Measurements from ENCODE around the gene RALB.
"Not testable (repeated sequence)": the region's sequence is repeated elsewhere in the genome, so short reads cannot be mapped to it uniquely, and the experiment has no call there.

The RALB gene

GRCh38 chr2:120243211-120243610 is 9.4 kb upstream of the RALB start:
- no peak for DNase-seq (ENCODE audit: low spot score)

GRCh38 chr2:120243875-120244553 is 8.6 kb upstream of the RALB start:
- no peak for DNase-seq (ENCODE audit: low spot score)

GRCh38 chr2:120244656-120245519 is 7.8 kb upstream of the RALB start:
- no peak for DNase-seq (ENCODE audit: low spot score)

DNA sequence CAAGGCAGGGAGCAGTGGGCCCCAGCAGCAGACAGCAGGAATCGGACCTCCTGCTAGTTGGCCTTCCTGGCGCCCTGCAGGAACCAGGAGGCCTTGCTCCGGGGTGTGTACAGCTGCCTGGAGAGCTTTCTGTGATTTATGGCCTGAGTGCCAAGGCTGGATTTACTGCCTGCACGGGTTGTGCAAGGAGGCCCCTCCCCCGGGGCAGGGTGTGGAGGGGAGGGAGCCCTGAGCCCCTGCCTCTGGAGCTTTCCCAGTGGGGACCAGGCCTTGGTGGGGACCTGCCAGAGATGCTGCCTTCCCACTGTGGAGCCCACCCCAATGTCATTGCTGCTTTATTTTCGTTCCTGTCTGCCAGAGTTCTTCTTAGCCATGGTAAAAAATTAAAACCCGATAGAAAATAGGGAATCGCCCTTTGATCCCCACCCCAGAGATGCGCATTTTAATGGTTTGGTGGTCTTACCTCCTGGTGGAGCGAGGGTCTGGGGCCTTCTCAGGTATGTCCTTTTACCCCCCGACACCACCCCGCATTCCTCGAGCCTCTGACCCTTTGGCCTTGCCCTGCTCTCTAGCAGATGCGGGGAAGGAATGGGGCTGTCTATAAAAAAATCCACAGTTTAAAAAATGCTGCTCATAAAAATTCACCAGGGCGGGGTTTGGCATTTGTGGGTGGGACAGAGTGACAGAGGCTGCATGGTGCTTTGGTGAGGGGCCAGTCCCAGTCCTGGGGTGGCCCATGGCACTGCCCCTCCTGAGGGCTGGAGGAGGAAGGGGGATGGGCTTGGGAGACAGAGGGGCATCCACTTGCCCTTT is 6.9 kb upstream of the RALB start:
- DNase-seq (ENCODE audit: low spot score), result peak; percentile 73

DNA sequence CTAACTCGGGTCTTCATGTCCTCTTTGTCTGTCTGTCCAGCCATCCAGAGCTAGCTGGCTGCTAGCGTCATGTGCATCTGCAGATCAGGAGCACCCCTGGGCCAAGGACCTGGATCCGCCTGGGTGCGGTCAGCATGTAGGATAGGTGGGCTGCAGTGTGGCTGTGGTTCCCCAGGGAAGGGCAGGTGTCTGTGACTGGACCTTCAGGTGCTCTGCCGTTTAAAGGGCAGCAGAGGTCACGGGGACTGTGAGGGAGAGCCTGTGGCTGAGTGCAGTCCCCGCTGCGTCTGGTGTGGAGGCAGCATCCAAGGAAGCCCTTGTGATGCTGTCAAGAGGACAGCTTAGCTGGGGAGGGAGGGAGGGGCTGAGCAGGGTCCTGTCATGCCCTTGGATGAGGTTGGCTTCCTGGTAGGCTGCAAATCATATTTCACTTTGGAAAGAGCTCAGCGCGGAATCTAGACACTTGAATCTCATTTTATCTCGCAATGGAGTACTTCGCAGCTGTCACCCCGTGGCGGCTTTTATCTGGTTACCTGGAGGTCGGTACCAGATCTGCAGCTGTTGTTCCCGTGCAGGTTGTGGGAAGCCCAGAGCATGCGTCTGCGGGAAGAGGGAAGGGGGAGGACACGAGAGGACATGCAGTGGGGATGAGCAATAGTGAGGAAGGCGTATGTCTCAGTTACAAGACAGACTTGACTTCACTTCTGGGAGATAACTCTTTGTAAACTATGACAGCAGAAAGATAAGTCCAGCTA is 5.9 kb upstream of the RALB start:
- peak; percentile 59 for DNase-seq (ENCODE audit: low spot score)

GRCh38 chr2:120247851-120248250 is 4.8 kb upstream of the RALB start:
- no peak for DNase-seq (ENCODE audit: low spot score)

- DNase-seq (ENCODE audit: low spot score), result no peak
These were observed 2.0 kb upstream of the RALB start for GRCh38 chr2:120250640-120251039.

DNA sequence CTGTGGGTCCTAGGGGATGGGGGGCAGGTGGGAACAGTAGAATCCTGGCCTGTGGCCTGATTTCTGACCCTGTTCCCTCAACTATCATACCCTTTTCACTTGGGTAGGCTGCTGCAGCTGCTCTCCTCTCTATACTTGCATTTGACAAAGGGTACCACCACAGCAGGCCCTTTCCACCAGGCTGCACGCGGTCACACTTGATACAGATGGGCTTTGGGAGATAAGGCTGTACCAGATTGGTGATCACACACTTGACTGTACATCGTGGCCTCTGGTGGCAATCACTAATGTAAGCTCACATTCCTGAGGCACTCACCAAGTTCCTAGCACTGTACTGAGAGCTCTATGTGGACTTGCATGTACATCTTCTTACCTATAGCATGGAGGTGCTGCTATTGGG is 1.6 kb upstream of the RALB start:
- DNase-seq (ENCODE audit: low spot score), result no peak

- no peak for DNase-seq (ENCODE audit: low spot score)
These were observed 800 bp upstream of the RALB start for GRCh38 chr2:120251880-120252224.

DNA sequence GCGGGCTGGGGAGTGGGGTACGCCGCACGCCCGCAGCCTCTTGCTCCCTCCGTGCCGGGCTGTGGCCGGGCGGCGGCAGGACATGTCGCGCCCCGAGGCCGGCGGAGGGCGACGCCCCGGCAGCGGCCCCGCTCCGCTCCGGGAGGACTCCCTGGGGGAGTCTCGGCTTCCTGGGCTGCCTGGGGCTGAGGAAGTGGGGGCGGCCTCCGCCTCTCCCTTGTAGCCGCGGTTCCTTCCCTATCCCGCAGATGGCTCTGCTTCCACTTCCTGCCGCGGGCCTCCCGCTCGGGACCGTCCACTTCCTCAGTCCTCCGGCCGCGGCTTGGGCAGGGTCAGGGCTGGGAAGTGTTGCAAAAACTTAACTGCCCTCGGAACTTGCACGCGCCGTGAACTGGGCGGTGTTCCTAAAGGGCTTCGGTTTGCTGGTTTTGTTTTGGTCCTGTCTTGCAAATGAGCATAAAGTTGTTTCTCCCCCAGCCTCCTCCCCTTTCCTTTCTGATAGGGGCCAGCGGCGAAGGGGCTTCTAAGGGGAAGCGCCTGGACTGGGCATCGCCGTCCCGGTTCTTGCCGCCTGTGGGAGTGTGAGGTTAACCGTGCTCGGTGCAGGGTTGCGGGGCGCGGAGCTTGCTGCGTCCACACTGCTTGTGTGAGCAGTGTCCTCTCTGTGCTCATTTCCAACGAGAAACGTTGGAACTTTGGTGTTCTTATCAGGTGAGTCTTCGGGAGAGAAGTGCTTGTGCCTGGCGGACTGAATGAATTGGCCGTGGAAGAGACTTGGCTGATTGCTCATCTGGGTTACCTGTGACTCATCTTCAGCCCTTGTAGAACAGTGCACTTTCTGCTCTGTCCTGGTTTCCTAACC is 600 bp downstream of the RALB start:
- peak; percentile 61 for DNase-seq (ENCODE audit: low spot score)

GRCh38 chr2:120254178-120254577 is 1.5 kb downstream of the RALB start:
- DNase-seq (ENCODE audit: low spot score), result no peak

GRCh38 chr2:120255071-120255470 is 2.4 kb downstream of the RALB start:
- no peak for DNase-seq (ENCODE audit: low spot score)

DNA sequence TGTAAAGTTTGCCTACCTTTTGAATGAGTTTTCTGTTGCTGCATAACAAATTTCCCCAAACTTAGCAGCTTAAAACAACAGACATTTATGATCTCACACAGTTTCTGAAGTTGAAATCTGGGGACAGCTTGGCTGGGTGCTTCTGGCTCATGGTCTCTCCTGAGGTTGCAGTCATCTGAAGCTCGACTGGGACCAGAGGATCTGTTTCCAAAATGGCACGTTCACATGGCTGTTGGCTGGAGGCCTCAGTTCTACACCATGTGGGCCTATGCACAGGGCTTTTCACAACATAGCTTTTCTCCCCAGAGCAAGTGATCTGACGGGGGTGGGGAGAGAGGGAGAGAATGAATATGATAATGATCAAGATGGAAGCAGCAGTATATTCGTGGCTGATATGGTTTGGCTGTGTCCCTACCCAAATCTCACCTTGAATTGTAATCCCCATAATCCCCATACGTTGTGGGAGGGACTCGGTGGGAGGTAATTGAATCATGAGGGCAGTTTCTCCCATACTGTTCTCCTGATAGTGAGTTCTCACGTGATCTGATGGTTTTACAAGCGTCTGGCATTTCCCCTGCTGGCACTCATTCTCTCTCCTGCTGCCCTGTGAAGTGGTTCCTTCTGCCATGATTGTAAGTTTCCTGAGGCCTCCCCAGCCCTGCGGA is 3.5 kb downstream of the RALB start:
- DNase-seq (ENCODE audit: low spot score), result no peak

DNA sequence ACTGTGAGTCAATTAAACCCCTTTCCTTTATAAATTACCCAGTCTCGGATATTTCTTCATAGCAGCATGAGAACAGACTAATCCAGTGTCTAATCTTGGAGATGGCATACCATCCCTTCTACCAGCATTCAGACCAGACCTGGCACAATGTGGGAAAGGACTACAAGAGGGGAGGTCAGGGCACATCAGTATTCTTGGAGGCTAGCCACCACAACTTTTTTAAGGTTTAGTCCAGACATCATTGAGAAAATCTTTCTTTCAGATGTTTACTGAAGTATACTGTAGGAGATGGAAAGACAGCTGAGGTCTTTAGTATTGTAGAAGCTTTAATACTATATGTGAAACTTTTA is 4.0 kb downstream of the RALB start:
- DNase-seq (ENCODE audit: low spot score), result no peak

GRCh38 chr2:120257522-120257921 is 4.9 kb downstream of the RALB start:
- DNase-seq (ENCODE audit: low spot score), result no peak

DNA sequence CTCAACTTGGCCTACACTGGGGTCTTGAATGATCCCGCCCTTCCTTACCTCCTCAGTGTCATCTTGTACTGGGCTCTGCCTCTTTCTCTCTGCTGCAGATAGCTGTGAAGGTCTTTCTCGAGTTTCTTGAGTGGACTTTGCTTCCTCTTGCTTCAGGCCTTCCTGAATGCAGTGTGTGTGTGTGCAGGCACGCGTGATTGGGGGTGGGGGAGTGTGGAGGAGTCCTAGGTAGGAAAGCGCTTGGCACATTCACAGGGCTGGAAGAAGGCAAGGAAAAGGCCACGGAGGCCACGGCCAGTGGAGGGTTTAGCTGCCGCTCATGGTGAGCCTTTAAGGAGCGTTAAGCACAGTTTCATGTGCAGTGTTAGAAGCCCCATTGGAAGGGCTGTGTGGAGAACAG is 5.5 kb downstream of the RALB start:
- DNase-seq (ENCODE audit: low spot score), result no peak

DNA sequence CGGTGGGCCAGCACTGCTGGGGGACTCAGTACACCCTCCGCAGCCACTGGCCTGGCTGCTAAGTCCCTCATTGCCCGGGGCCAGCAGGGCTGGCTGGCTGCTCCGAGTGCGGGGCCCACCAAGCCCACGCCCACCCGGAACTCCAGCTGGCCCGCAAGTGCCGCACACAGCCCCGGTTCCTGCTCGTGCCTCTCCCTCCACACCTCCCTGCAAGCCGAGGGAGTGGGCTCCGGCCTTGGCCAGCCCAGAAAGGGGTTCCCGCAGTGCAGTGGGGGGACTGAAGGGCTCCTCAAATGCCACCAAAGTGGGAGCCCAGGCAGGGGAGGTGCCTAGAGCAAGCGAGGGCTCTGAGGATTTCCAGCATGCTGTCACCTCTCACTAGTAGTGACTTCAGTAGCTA is 7.3 kb downstream of the RALB start:
- DNase-seq (ENCODE audit: low spot score), result not testable (repeated sequence)

DNA sequence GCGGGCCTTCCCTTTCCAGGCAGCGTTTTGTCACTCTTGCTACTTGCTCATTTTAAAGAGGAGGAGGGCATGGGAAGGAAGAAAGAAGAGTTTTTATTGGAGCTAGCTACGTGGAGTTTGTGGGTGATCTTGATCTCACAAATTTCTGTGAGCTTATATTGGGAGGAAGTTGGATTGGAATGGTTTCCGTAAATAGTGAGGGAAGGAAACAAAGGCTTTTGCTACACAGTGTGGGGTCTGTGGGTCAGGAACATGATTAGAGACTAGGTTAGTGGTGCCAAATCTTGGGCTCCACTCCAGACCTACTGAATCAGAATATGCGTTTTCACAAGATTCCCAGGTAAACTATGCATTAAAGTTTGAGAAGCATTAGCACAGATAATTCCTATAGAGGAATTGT is 8.1 kb downstream of the RALB start:
- DNase-seq (ENCODE audit: low spot score), result no peak

DNA sequence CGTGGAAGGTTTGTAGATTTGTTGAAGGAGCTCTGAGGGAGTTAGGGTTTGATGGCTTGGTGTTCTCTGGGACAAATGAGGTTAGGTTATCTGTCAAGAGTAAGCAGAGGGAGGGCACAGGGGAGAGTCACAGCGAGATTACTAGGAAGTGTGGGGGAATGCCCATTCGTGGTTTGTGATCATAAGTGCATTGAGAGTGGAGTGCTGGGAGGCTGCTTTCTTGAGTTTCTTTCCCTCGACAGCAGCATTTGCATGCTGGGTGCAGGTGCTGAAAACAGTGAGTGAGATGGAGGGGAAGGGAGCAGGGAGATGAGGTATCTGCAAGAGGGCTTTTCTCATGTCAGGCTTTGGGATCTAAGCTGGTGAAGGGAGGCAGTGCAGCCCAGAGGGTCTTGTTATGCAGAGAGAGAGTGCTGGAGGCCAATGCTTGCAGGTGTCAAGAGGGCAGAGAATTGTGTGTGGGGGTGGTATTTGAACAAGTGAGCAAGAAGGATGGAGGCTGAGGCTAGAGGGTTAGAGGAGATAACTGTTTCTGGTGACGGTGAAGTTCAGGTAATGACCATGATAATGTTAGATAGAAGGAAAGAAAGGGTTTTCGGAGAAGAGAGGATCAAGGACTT is 8.8 kb downstream of the RALB start:
- no peak for DNase-seq (ENCODE audit: low spot score)

DNA sequence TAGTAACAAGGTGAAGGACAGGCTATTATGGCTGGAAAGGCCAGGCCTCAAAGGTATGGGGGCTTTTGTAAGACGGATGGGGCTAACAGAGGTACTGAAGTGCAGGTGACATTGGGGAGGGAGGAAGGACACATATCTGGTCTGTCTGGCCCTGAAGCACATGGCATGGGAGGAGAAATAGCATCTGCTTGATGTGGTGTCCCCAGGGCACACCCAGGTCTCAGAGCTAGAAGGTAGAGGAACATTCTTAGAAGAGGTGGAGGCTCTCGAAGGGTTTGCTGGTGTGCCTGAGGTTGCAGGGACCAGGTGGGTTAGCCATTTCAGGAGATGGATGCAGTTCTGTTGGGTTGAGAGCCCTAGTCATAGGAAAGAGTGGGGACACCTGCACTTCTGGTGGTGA is 9.5 kb downstream of the RALB start:
- no peak for DNase-seq (ENCODE audit: low spot score)

Measured in SK-N-DZ (cell line).